HepG2 (cell line): ENCODE measurements around the gene RNF213. TPM values are rescaled to one million over a fixed set of nuclear protein-coding genes. Genes with fewer than 3 reads are reported as not detected.

Experiments
- AHDC1 ChIP-seq: sonication (generic); formaldehyde crosslinking; IDR thresholded peaks from 2 replicates; pipeline ENCODE4 v1.5.1; 2020; ENCODE audit warnings: mild to moderate bottlenecking, missing genetic modification reagents, borderline replicate concordance
- HIVEP1 ChIP-seq: sonication (generic); formaldehyde crosslinking; IDR thresholded peaks from 2 replicates; pipeline ENCODE4 v1.4.0; 2020; ENCODE audit warnings: mild to moderate bottlenecking, missing genetic modification reagents
- KDM3A ChIP-seq: IDR thresholded peaks from 2 replicates; pipeline ENCODE4 v1.6.1; 2018; ENCODE audit warnings: low read depth, missing compliant biosample characterization
- NR2F1 ChIP-seq, 2 experiments: fragments of 450-650 bp in 1 of 2; formaldehyde crosslinking in 1 of 2; IDR thresholded peaks; 2 replicates each; pipeline versions ENCODE4 v1.5.0 to v1.6.1; 2016 to 2020; ENCODE audit warnings: mild to moderate bottlenecking in 1 of 2, missing compliant biosample characterization in 1 of 2, missing genetic modification reagents in 1 of 2, moderate library complexity in 1 of 2
- PHF8 ChIP-seq: sonication (generic); formaldehyde crosslinking; IDR thresholded peaks from 2 replicates; pipeline ENCODE4 v1.5.0; 2020; ENCODE audit warnings: missing genetic modification reagents
- RARA ChIP-seq: IDR thresholded peaks from 2 replicates; pipeline ENCODE4 v1.6.1; 2016; ENCODE audit warnings: missing genetic modification reagents, missing compliant biosample characterization
- REXO4 ChIP-seq: sonication (generic); formaldehyde crosslinking; IDR thresholded peaks from 2 replicates; pipeline ENCODE4 v1.8.0; 2022; ENCODE audit warnings: missing genetic modification reagents, mild to moderate bottlenecking, borderline replicate concordance
- RXRB ChIP-seq: IDR thresholded peaks from 2 replicates; pipeline ENCODE4 v1.6.1; 2016; ENCODE audit warnings: borderline replicate concordance, missing genetic modification reagents, missing compliant biosample characterization
- TARDBP ChIP-seq: sonication (generic); formaldehyde crosslinking; IDR thresholded peaks from 2 replicates; pipeline ENCODE4 v1.8.0; 2022; ENCODE audit warnings: mild to moderate bottlenecking, missing genetic modification reagents
- YEATS2 ChIP-seq: sonication (generic); formaldehyde crosslinking; IDR thresholded peaks from 2 replicates; pipeline ENCODE4 v1.4.0; 2020; ENCODE audit warnings: missing genetic modification reagents, borderline replicate concordance
- ZNF275 ChIP-seq: sonication (generic); formaldehyde crosslinking; IDR thresholded peaks from 2 replicates; pipeline ENCODE4 v1.8.0; 2022; ENCODE audit warnings: missing genetic modification reagents, mild to moderate bottlenecking, inconsistent platforms, borderline replicate concordance
- ZNF619 ChIP-seq: sonication (generic); formaldehyde crosslinking; IDR thresholded peaks from 2 replicates; pipeline ENCODE4 v1.4.0; 2020; ENCODE audit warnings: mild to moderate bottlenecking, missing genetic modification reagents
- ZNF652 ChIP-seq: IDR thresholded peaks from 2 replicates; pipeline ENCODE4 v1.6.1; 2016; ENCODE audit warnings: low read depth, borderline replicate concordance
- polyA plus RNA-seq, 8 experiments: library from polyadenylated mRNA; depleted of rRNA in 3 of 8; stranded (reverse) in 7 of 8; unstranded in 1 of 8; fragments of >200 nt; fragmentation: Illumina TruSeq in 4 of 8; extraction: Trizol in 4 of 8; gene quantifications; 2 replicates each; pipeline versions ENCODE4 v1.2.1 to v1.2.3, GENCODE V29; 2011 to 2016; ENCODE audit warnings: low read depth in 4 of 8, missing spikeins in 1 of 8, mixed read lengths in 1 of 8; ENCODE audit not compliant: insufficient read depth in 1 of 8
- total RNA-seq, 5 experiments: library from RNA; depleted of rRNA; stranded (reverse); fragments of >200 nt; fragmentation: Illumina TruSeq; extraction: Trizol; gene quantifications; 2 replicates each; pipeline ENCODE4 v1.2.3, GENCODE V29; 2016; ENCODE audit warnings: low read depth in 1 of 5
- TF ChIP-seq, protein P1 (sequence below): sonication (generic); formaldehyde crosslinking; IDR thresholded peaks from 2 replicates; pipeline ENCODE4 v1.5.0; 2020; ENCODE audit warnings: mild to moderate bottlenecking, missing genetic modification reagents
- TF ChIP-seq, protein P2 (sequence below): sonication (generic); formaldehyde crosslinking; IDR thresholded peaks from 2 replicates; pipeline ENCODE4 v1.8.0; 2022; ENCODE audit warnings: low read depth, missing genetic modification reagents

The RNF213 gene
- total and polyA plus RNA-seq, 2 of the 13 experiments (the other 11 are each of a cell fraction or from before 2014, with no cell fraction given): 38.6 to 38.7 TPM

GRCh38 chr17:80414803-80415625, 154.4 kb downstream of the RNF213 start, which contains the start of gene ENDOV (continued):
- TF ChIP-seq AHDC1 (CRISPR knock-in tag) (no peak), PHF8 (CRISPR knock-in tag) (peak; percentile 92), REXO4 (CRISPR knock-in tag) (no peak), KDM3A (CRISPR knock-in tag) (peak; percentile 55; the same call in 1 of the 2 replicates), TARDBP (CRISPR knock-in tag) (peak; percentile 99), HIVEP1 (CRISPR knock-in tag) (peak; percentile 77), ZNF275 (CRISPR knock-in tag) (no peak; the same call in 1 of the 2 replicates), ZNF619 (CRISPR knock-in tag) (peak; percentile 74), ZNF652 (peak; percentile 17; the same call in 1 of the 2 replicates), YEATS2 (CRISPR knock-in tag) (peak; percentile 96), RARA (peak; percentile 40; the same call in 1 of the 2 replicates), NR2F1 (CRISPR knock-in tag; IDR thresholded peaks at IDR 0.05) (peak in 1 of 2 experiments; percentile 46; a peak in 2 of 4 replicates), RXRB (CRISPR knock-in tag) (0 out of 2 replicates have a peak, but pooled peaks have one; percentile 54)
- TF ChIP-seq, protein P1, sequence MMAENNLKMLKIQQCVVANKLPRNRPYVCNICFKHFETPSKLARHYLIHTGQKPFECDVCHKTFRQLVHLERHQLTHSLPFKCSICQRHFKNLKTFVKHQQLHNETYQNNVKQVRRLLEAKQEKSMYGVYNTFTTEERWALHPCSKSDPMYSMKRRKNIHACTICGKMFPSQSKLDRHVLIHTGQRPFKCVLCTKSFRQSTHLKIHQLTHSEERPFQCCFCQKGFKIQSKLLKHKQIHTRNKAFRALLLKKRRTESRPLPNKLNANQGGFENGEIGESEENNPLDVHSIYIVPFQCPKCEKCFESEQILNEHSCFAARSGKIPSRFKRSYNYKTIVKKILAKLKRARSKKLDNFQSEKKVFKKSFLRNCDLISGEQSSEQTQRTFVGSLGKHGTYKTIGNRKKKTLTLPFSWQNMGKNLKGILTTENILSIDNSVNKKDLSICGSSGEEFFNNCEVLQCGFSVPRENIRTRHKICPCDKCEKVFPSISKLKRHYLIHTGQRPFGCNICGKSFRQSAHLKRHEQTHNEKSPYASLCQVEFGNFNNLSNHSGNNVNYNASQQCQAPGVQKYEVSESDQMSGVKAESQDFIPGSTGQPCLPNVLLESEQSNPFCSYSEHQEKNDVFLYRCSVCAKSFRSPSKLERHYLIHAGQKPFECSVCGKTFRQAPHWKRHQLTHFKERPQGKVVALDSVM (CRISPR knock-in tag): no peak
- TF ChIP-seq, protein P2, sequence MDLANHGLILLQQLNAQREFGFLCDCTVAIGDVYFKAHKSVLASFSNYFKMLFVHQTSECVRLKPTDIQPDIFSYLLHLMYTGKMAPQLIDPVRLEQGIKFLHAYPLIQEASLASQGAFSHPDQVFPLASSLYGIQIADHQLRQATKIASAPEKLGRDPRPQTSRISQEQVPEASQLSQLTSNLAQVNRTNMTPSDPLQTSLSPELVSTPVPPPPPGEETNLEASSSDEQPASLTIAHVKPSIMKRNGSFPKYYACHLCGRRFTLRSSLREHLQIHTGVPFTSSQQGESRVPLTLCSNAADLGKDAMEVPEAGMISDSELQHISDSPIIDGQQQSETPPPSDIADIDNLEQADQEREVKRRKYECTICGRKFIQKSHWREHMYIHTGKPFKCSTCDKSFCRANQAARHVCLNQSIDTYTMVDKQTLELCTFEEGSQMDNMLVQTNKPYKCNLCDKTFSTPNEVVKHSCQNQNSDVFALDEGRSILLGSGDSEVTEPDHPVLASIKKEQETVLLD: peak; percentile 28; the same call in 1 of the 2 replicates
